SK-N-SH treated with all-trans-retinoic acid at 6 μM for 48 hours (cell line): Measurements from ENCODE around the gene APRT.

Source experiments
- ATAC-seq: fragments of 200-7000 bp; cut with Tn5 transposase; 3 replicates; pipeline ENCODE4 v1.9.1; 2020; ENCODE audit warnings: mild to moderate bottlenecking, moderate library complexity
- BACH2 ChIP-seq: fragments of 250-450 bp; sonication (Bioruptor Pico); IDR thresholded peaks from 2 replicates; pipeline ENCODE4 v1.9.0; 2021; ENCODE audit warnings: mild to moderate bottlenecking, borderline replicate concordance
- CSDC2 ChIP-seq: fragments of 250-450 bp; sonication (Bioruptor Pico); IDR thresholded peaks from 2 replicates; pipeline ENCODE4 v1.5.0; 2020; ENCODE audit warnings: mild to moderate bottlenecking, moderate library complexity
- ESRRG ChIP-seq: fragments of 250-450 bp; sonication (Bioruptor Pico); IDR thresholded peaks from 2 replicates; pipeline ENCODE4 v1.6.1; 2021; ENCODE audit warnings: mild to moderate bottlenecking
- GLIS3 ChIP-seq: fragments of 250-450 bp; sonication (Bioruptor Pico); IDR thresholded peaks from 2 replicates; pipeline ENCODE4 v1.5.0; 2020; ENCODE audit warnings: mild to moderate bottlenecking, moderate library complexity
- ISL1 ChIP-seq: fragments of 250-450 bp; sonication (Bioruptor Pico); IDR thresholded peaks from 2 replicates; pipeline ENCODE4 v2.1.2; 2022; ENCODE audit warnings: mild to moderate bottlenecking, moderate library complexity
- OSR1 ChIP-seq: fragments of 250-450 bp; sonication (Bioruptor Pico); IDR thresholded peaks from 2 replicates; pipeline ENCODE4 v1.8.0; 2022; ENCODE audit warnings: moderate library complexity, mild to moderate bottlenecking, inconsistent platforms
- PPARA ChIP-seq: fragments of 250-450 bp; sonication (Bioruptor Pico); IDR thresholded peaks from 2 replicates; pipeline ENCODE4 v1.5.0; 2020; ENCODE audit warnings: mild to moderate bottlenecking, borderline replicate concordance
- RARB ChIP-seq: fragments of 250-450 bp; sonication (Bioruptor Pico); IDR thresholded peaks from 2 replicates; pipeline ENCODE4 v1.8.0; 2021; ENCODE audit warnings: mild to moderate bottlenecking, moderate library complexity
- SNAI2 ChIP-seq: fragments of 250-450 bp; sonication (Bioruptor Pico); IDR thresholded peaks from 2 replicates; pipeline ENCODE4 v1.5.0; 2020; ENCODE audit warnings: mild to moderate bottlenecking, moderate library complexity
- TCF4 ChIP-seq: fragments of 250-450 bp; sonication (Bioruptor Pico); IDR thresholded peaks from 2 replicates; pipeline ENCODE4 v1.8.0; 2021; ENCODE audit warnings: mild to moderate bottlenecking, moderate library complexity, borderline replicate concordance
- TOX ChIP-seq: fragments of 250-450 bp; sonication (Bioruptor Pico); IDR thresholded peaks from 2 replicates; pipeline ENCODE4 v1.8.0; 2021; ENCODE audit warnings: mild to moderate bottlenecking, moderate library complexity, borderline replicate concordance
- ZC3H10 ChIP-seq: fragments of 250-450 bp; sonication (Bioruptor Pico); IDR thresholded peaks from 2 replicates; pipeline ENCODE4 v1.5.1; 2021; ENCODE audit warnings: mild to moderate bottlenecking, moderate library complexity
- ZFP3 ChIP-seq: fragments of 250-450 bp; sonication (Bioruptor Pico); IDR thresholded peaks from 2 replicates; pipeline ENCODE4 v1.5.0; 2020; ENCODE audit warnings: mild to moderate bottlenecking, moderate library complexity
- ZFP30 ChIP-seq: fragments of 450-650 bp; formaldehyde crosslinking; IDR thresholded peaks from 2 replicates; pipeline ENCODE4 v1.5.0; 2022; ENCODE audit warnings: mild to moderate bottlenecking, moderate library complexity
- ZNF565 ChIP-seq: fragments of 450-650 bp; formaldehyde crosslinking; conservative IDR thresholded peaks from 2 replicates; pipeline ENCODE4 v1.5.0; 2020; ENCODE audit warnings: low read depth, mild to moderate bottlenecking, moderate library complexity
- ZNF70 ChIP-seq: fragments of 450-650 bp; formaldehyde crosslinking; IDR thresholded peaks from 2 replicates; pipeline ENCODE4 v1.5.0; 2020; ENCODE audit warnings: mild to moderate bottlenecking, moderate library complexity
- ZNF8 ChIP-seq: fragments of 450-650 bp; formaldehyde crosslinking; IDR thresholded peaks from 2 replicates; pipeline ENCODE4 v1.5.0; 2020; ENCODE audit warnings: mild to moderate bottlenecking, moderate library complexity
- TF ChIP-seq, protein P1 (sequence below): fragments of 250-450 bp; sonication (Bioruptor Pico); IDR thresholded peaks from 2 replicates; pipeline ENCODE4 v1.8.0; 2021; ENCODE audit warnings: low read depth, mild to moderate bottlenecking, moderate library complexity, borderline replicate concordance
- TF ChIP-seq, protein P2 (sequence below): fragments of 250-450 bp; sonication (Bioruptor Pico); IDR thresholded peaks from 2 replicates; pipeline ENCODE4 v1.8.0; 2020; ENCODE audit warnings: mild to moderate bottlenecking, moderate library complexity, borderline replicate concordance
- TF ChIP-seq, protein P3 (sequence below): fragments of 250-450 bp; sonication (Bioruptor Pico); IDR thresholded peaks from 2 replicates; pipeline ENCODE4 v1.5.1; 2020; ENCODE audit warnings: low read depth, mild to moderate bottlenecking, moderate library complexity
- TF ChIP-seq, protein P4 (sequence below): fragments of 250-450 bp; sonication (Bioruptor Pico); IDR thresholded peaks from 2 replicates; pipeline ENCODE4 v1.5.0; 2020; ENCODE audit warnings: mild to moderate bottlenecking, moderate library complexity

Gene APRT, protein sequence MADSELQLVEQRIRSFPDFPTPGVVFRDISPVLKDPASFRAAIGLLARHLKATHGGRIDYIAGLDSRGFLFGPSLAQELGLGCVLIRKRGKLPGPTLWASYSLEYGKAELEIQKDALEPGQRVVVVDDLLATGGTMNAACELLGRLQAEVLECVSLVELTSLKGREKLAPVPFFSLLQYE

DNA sequence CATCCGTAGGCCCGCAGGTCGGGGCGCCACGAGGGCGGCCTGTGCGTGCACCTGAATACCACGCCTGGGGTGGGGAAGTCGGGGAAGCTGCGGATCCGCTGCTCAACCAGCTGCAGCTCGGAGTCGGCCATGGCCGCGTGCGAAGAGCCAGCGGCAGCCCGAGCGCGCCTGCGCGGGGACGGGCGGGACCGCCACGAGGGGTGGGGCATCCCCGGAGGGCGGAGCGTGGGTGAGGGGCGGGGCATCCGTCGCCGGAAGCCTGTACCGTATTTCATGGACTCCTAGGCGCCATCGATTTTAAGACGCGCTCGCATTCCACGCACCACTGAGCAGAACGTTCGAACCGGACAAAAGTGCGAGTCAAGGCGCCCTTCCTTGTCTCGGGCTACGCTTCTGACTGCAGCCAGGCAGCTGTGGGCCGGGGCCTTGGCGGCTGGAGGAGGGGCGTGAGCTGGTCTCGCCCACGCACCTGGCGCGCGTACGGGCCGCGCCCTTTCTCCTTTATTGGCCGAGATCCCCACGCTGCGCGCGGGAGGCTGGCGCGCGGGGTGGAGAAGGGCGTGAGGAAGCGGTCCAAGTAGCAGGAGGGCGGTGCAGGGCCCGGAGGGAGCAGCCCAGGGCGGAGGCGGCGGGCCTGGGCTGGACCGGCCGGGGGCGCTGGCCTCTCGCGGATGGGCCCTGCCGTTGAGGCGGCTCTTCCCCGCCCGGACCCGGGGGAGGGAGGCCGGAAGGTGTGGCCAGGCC lies at the start of gene APRT:
APRT (minus strand) TSS at position 160 of the 744 bp plus-strand sequence; CDS start at position 131, 29 bp downstream.
- peak; percentile 78 for ATAC-seq
- TF ChIP-seq ZFP30 (no peak), SNAI2 (CRISPR knock-in tag) (no peak), GLIS3 (CRISPR knock-in tag) (no peak), ZNF8 (CRISPR knock-in tag) (no peak), ZC3H10 (CRISPR knock-in tag) (no peak), ZNF70 (CRISPR knock-in tag) (no peak), ZFP3 (CRISPR knock-in tag) (no peak), OSR1 (CRISPR knock-in tag) (no peak), BACH2 (no peak), TCF4 (no peak), CSDC2 (CRISPR knock-in tag) (no peak), ESRRG (CRISPR knock-in tag) (no peak), PPARA (CRISPR knock-in tag) (no peak), RARB (CRISPR knock-in tag) (no peak), TOX (CRISPR knock-in tag) (no peak), ISL1 (no peak)
- TF ChIP-seq, protein P1, sequence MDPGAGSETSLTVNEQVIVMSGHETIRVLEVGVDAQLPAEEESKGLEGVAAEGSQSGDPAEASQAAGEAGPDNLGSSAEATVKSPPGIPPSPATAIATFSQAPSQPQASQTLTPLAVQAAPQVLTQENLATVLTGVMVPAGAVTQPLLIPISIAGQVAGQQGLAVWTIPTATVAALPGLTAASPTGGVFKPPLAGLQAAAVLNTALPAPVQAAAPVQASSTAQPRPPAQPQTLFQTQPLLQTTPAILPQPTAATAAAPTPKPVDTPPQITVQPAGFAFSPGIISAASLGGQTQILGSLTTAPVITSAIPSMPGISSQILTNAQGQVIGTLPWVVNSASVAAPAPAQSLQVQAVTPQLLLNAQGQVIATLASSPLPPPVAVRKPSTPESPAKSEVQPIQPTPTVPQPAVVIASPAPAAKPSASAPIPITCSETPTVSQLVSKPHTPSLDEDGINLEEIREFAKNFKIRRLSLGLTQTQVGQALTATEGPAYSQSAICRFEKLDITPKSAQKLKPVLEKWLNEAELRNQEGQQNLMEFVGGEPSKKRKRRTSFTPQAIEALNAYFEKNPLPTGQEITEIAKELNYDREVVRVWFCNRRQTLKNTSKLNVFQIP (CRISPR knock-in tag), result no peak
- TF ChIP-seq, protein P2, sequence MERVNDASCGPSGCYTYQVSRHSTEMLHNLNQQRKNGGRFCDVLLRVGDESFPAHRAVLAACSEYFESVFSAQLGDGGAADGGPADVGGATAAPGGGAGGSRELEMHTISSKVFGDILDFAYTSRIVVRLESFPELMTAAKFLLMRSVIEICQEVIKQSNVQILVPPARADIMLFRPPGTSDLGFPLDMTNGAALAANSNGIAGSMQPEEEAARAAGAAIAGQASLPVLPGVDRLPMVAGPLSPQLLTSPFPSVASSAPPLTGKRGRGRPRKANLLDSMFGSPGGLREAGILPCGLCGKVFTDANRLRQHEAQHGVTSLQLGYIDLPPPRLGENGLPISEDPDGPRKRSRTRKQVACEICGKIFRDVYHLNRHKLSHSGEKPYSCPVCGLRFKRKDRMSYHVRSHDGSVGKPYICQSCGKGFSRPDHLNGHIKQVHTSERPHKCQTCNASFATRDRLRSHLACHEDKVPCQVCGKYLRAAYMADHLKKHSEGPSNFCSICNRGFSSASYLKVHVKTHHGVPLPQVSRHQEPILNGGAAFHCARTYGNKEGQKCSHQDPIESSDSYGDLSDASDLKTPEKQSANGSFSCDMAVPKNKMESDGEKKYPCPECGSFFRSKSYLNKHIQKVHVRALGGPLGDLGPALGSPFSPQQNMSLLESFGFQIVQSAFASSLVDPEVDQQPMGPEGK (CRISPR knock-in tag), result no peak
- TF ChIP-seq, protein P3, sequence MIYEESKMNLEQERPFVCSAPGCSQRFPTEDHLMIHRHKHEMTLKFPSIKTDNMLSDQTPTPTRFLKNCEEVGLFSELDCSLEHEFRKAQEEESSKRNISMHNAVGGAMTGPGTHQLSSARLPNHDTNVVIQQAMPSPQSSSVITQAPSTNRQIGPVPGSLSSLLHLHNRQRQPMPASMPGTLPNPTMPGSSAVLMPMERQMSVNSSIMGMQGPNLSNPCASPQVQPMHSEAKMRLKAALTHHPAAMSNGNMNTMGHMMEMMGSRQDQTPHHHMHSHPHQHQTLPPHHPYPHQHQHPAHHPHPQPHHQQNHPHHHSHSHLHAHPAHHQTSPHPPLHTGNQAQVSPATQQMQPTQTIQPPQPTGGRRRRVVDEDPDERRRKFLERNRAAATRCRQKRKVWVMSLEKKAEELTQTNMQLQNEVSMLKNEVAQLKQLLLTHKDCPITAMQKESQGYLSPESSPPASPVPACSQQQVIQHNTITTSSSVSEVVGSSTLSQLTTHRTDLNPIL (CRISPR knock-in tag), result no peak
- TF ChIP-seq, protein P4, sequence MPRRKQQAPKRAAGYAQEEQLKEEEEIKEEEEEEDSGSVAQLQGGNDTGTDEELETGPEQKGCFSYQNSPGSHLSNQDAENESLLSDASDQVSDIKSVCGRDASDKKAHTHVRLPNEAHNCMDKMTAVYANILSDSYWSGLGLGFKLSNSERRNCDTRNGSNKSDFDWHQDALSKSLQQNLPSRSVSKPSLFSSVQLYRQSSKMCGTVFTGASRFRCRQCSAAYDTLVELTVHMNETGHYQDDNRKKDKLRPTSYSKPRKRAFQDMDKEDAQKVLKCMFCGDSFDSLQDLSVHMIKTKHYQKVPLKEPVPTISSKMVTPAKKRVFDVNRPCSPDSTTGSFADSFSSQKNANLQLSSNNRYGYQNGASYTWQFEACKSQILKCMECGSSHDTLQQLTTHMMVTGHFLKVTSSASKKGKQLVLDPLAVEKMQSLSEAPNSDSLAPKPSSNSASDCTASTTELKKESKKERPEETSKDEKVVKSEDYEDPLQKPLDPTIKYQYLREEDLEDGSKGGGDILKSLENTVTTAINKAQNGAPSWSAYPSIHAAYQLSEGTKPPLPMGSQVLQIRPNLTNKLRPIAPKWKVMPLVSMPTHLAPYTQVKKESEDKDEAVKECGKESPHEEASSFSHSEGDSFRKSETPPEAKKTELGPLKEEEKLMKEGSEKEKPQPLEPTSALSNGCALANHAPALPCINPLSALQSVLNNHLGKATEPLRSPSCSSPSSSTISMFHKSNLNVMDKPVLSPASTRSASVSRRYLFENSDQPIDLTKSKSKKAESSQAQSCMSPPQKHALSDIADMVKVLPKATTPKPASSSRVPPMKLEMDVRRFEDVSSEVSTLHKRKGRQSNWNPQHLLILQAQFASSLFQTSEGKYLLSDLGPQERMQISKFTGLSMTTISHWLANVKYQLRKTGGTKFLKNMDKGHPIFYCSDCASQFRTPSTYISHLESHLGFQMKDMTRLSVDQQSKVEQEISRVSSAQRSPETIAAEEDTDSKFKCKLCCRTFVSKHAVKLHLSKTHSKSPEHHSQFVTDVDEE, result no peak

DNA sequence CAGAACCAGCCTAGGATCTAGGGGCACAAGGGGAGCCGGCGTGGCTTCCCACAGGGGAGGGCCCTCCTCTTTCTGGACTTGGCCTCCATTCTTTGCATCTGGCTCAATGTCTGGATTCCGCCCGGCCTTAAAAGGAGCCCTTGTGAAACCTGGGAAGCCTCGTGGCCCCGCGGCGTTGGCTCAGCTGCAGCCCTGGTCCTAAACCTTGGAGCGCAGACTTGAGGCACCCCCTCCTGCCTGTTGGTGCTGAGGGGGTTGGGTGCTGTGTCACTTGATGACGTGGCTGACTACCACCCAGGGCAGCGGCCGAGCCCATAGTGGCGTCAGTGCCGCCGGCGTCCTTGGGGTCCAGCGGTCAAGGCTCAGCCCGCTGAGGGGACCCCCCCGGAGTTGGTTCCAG lies 49.6 kb upstream of the APRT start:
- no peak for ATAC-seq
- TF ChIP-seq, protein P3 (CRISPR knock-in tag), result no peak
- TF ChIP-seq RARB (CRISPR knock-in tag), result no peak
- no peak for TF ChIP-seq BACH2
- TF ChIP-seq ZFP30, result no peak

DNA sequence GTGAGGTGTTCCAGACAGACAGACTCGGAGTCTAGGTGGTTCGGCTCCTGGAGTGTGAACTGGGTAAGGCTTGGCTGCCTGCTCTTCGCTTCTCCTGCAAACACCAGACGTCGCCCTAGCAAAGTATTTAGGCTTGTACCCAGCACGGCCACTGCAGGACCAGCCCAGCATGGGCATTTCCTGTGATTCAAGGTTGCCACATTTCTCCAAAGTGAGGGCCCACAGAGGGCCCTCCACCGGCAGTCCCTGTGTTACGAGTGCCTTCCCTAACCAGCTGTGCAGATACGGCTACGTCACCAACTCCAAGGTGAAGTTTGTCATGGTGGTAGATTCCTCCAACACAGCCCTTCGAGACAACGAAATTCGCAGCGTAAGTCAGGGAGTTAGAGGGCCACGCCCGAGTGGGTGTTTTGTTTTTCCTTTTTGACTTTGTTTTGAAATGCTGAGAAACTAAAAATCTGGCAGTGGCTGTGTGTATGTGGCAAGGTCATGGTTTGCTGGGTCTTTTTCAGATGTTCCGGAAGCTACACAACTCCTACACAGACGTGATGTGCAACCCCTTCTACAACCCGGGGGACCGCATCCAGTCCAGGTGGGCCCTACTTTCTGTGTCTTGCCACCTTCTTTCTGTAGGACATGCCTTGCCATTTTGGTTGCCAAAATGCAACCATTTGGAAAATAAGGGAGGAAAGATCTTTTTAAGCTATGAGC lies 47.8 kb upstream of the APRT start:
- ATAC-seq, result no peak
- TF ChIP-seq CSDC2 (CRISPR knock-in tag) (no peak), ZNF565 (no peak), PPARA (CRISPR knock-in tag) (no peak), SNAI2 (CRISPR knock-in tag) (no peak), OSR1 (CRISPR knock-in tag) (no peak)
- TF ChIP-seq, protein P2 (CRISPR knock-in tag), result no peak
